ENCODE measurements around the gene CTTN.

- TF ChIP-seq ZNF274 (IDR thresholded peaks at IDR 0.05; ENCODE audit: low read depth, low read length) = no peak
- no peak for TF ChIP-seq SUZ12 (IDR thresholded peaks at IDR 0.05; ENCODE audit: extremely low read depth, insufficient read depth, insufficient read length)
- no peak for TF ChIP-seq YY1 (IDR thresholded peaks at IDR 0.05; ENCODE audit: insufficient read depth, insufficient read length)
These were observed 71.8 kb downstream of the CTTN start for GRCh38 chr11:70470127-70470526.

Measured in NT2/D1 (cell line).